Anterior cingulate cortex (tissue), 58 donors: ENCODE data around the gene SPATA20.

ENCODE experiments used
- DNase-seq, 58 donors: peaks; one replicate each; lab custom pipeline; 2025; lab: John Stamatoyannopoulos, UW

SPATA20 gene

GRCh38 chr17:50593321-50593720 lies 46.3 kb downstream of the SPATA20 start:
- peak in 3 of 58 donors; percentile 14 to 28 (median 22) for DNase-seq

GRCh38 chr17:50594128-50594823 lies 47.3 kb downstream of the SPATA20 start:
- no peak for DNase-seq

- no peak for DNase-seq
Observed at GRCh38 chr17:50594892-50595291, 47.9 kb downstream of the SPATA20 start.

- DNase-seq = no peak
Observed at GRCh38 chr17:50596191-50597037, 49.4 kb downstream of the SPATA20 start.

GRCh38 chr17:50598487-50598886 lies 51.5 kb downstream of the SPATA20 start:
- no peak for DNase-seq

GRCh38 chr17:50599606-50600005 lies 52.6 kb downstream of the SPATA20 start:
- DNase-seq = no peak

- DNase-seq = no peak
Observed at GRCh38 chr17:50601823-50602375, 54.9 kb downstream of the SPATA20 start.

GRCh38 chr17:50602836-50603235 lies 55.9 kb downstream of the SPATA20 start:
- no peak for DNase-seq

GRCh38 chr17:50603340-50603739 lies 56.4 kb downstream of the SPATA20 start:
- DNase-seq = no peak

GRCh38 chr17:50604513-50604912 lies 57.5 kb downstream of the SPATA20 start:
- DNase-seq = peak in 7 of 58 donors; percentile 5 to 26 (median 14)

- DNase-seq = no peak
Observed at GRCh38 chr17:50605429-50605828, 58.5 kb downstream of the SPATA20 start.
